SU-DHL-6 (cell line): Measurements from ENCODE around the gene EOGT.

ENCODE experiments used
- CTCF ChIP-seq: fragments of 200-600 bp; sonication (generic); IDR thresholded peaks from one replicate; pipeline ENCODE4 v1.5.1; 2017; ENCODE audit warnings: antibody characterized with exemption, mild to moderate bottlenecking, low read length, moderate library complexity; ENCODE audit not compliant: insufficient read depth, poor library complexity, severe bottlenecking
- EZH2phosphoT487 ChIP-seq: fragments of 200-600 bp; sonication (generic), shearing (Covaris generic); conservative IDR thresholded peaks from 2 replicates; pipeline ENCODE4 v1.6.1; 2018; ENCODE audit warnings: mild to moderate bottlenecking, antibody characterized with exemption, low read length, moderate library complexity, mixed read lengths

GRCh38 chr3:69059688-69060087, 46.2 kb upstream of the EOGT start:
- no peak for TF ChIP-seq CTCF
- no peak for TF ChIP-seq EZH2phosphoT487
